SJCRH30 (cell line): ENCODE results near the gene PA2G4. TPM values are rescaled to one million over a fixed set of nuclear protein-coding genes. Genes with fewer than 3 reads are reported as not detected.
A peak's percentile ranks its signal among the peaks of the same experiment; 100 is the strongest.
"Not testable (repeated sequence)": the region's sequence is repeated elsewhere in the genome, so short reads cannot be mapped to it uniquely, and the experiment has no call there.

Experiments used
- DNase-seq, 2 experiments: peaks; one replicate each; pipeline ENCODE4 v3.0.0-alpha.2; 2015 to 2020
- H3K27ac ChIP-seq: fragments of 250-450 bp; sonication (Bioruptor Pico); 2 replicates; pipeline ENCODE4 v1.5.1; 2020; ENCODE audit warnings: mild to moderate bottlenecking, moderate library complexity
- H3K27me3 ChIP-seq: fragments of 250-450 bp; sonication (Bioruptor Pico); 2 replicates; pipeline ENCODE4 v1.5.1; 2020; ENCODE audit warnings: mild to moderate bottlenecking, moderate library complexity
- H3K36me3 ChIP-seq: fragments of 250-450 bp; sonication (Bioruptor Pico); 2 replicates; pipeline ENCODE4 v1.5.1; 2020; ENCODE audit warnings: mild to moderate bottlenecking, moderate library complexity
- H3K4me1 ChIP-seq: fragments of 250-450 bp; sonication (Bioruptor Pico); 2 replicates; pipeline ENCODE4 v1.5.1; 2020; ENCODE audit warnings: mild to moderate bottlenecking, moderate library complexity
- H3K4me3 ChIP-seq: fragments of 250-450 bp; sonication (Bioruptor Pico); 2 replicates; pipeline ENCODE4 v1.5.1; 2020; ENCODE audit warnings: mild to moderate bottlenecking, moderate library complexity
- H3K9me3 ChIP-seq: fragments of 250-450 bp; sonication (Bioruptor Pico); replicated peaks from 2 replicates; pipeline ENCODE4 v1.5.1; 2020; ENCODE audit warnings: mild to moderate bottlenecking, moderate library complexity
- total RNA-seq: library from RNA; depleted of rRNA; stranded (reverse); fragments of >200 nt; shearing (Covaris generic); gene quantifications from 2 replicates; pipeline ENCODE4 v1.2.3, GENCODE V29; 2014

The PA2G4 gene
- total RNA-seq, 1 experiment from 2014 or later: 342 TPM

GRCh38 chr12:56110571-56110970 is 6.2 kb downstream of the PA2G4 start:
- Histone ChIP-seq H3K27me3 (no peaks in the 10 kb centered on the region), H3K4me1 (peaks cover 11% of the 10 kb centered on the region; the same call in 1 of the 2 replicates), H3K4me3 (no peak overlapping the region), H3K27ac (no peak overlapping the region), H3K36me3 (peaks cover 75% of the 10 kb centered on the region), H3K9me3 (no peaks in the 10 kb centered on the region)
- DNase-seq: no peak

GRCh38 chr12:56114084-56114483 is 9.7 kb downstream of the PA2G4 start:
- no peaks in the 10 kb centered on the region for H3K9me3 ChIP-seq
- H3K36me3 ChIP-seq: peaks cover 56% of the 10 kb centered on the region
- H3K27ac ChIP-seq: no peak overlapping the region
- H3K27me3 ChIP-seq: no peaks in the 10 kb centered on the region; the same call in 1 of the 2 replicates
- H3K4me3 ChIP-seq: no peak overlapping the region
- no peak for DNase-seq
- peaks cover 8% of the 10 kb centered on the region for H3K4me1 ChIP-seq

GRCh38 chr12:56115329-56115728 is 11.0 kb downstream of the PA2G4 start:
- Histone ChIP-seq H3K27me3 (no peaks in the 10 kb centered on the region; the same call in 1 of the 2 replicates), H3K9me3 (no peaks in the 10 kb centered on the region), H3K36me3 (peaks cover 43% of the 10 kb centered on the region), H3K27ac (peak overlapping the region; percentile 93), H3K4me1 (peaks cover 20% of the 10 kb centered on the region), H3K4me3 (peak overlapping the region; percentile 73)
- DNase-seq: peak; percentile 56 to 64

- Histone ChIP-seq H3K4me3 (peak within 1 kb of the TSS; percentile 73), H3K27me3 (no peaks in the 10 kb centered on the region; the same call in 1 of the 2 replicates), H3K4me1 (peaks cover 21% of the 10 kb centered on the region), H3K27ac (peak within 1 kb of the TSS; percentile 93), H3K36me3 (peaks cover 32% of the 10 kb centered on the region), H3K9me3 (no peaks in the 10 kb centered on the region)
- peak; percentile 92 to 97 for DNase-seq
Measured at GRCh38 chr12:56116267-56117081, 12.1 kb downstream of the PA2G4 start, which contains the start of gene RPL41. TSS of gene RPL41 (plus strand) at chr12:56116633.

GRCh38 chr12:56117082-56117706 is 12.8 kb downstream of the PA2G4 start:
- DNase-seq, H3K27me3 ChIP-seq, H3K9me3 ChIP-seq: not testable (repeated sequence)
- Histone ChIP-seq H3K4me1 (peaks cover 21% of the 10 kb centered on the region), H3K27ac (peak overlapping the region; percentile 93), H3K4me3 (peak overlapping the region; percentile 73), H3K36me3 (peaks cover 25% of the 10 kb centered on the region)

- Histone ChIP-seq H3K36me3 (peaks cover 19% of the 10 kb centered on the region), H3K27me3 (no peaks in the 10 kb centered on the region; the same call in 1 of the 2 replicates), H3K9me3 (no peaks in the 10 kb centered on the region), H3K27ac (peak within 1 kb of the TSS; percentile 93), H3K4me3 (peak within 1 kb of the TSS; percentile 73), H3K4me1 (peaks cover 21% of the 10 kb centered on the region)
- DNase-seq: peak; percentile 99
Measured at GRCh38 chr12:56117778-56118687, 13.7 kb downstream of the PA2G4 start, which contains the start of gene ZC3H10. TSS of gene ZC3H10 (plus strand) at chr12:56118266. CDS start at chr12:56120563, 2,297 bp downstream.

GRCh38 chr12:56118688-56119357 is 14.5 kb downstream of the PA2G4 start:
- Histone ChIP-seq H3K27me3 (no peaks in the 10 kb centered on the region; the same call in 1 of the 2 replicates), H3K36me3 (peaks cover 13% of the 10 kb centered on the region), H3K9me3 (no peaks in the 10 kb centered on the region), H3K4me1 (peaks cover 21% of the 10 kb centered on the region), H3K4me3 (peak overlapping the region; percentile 73), H3K27ac (peak overlapping the region; percentile 20; the same call in 1 of the 2 replicates)
- DNase-seq: no peak

GRCh38 chr12:56119361-56119796 is 15.0 kb downstream of the PA2G4 start:
- H3K27ac ChIP-seq: peak overlapping the region; percentile 4; the same call in 1 of the 2 replicates
- H3K9me3 ChIP-seq: no peaks in the 10 kb centered on the region
- no peak overlapping the region for H3K4me3 ChIP-seq
- H3K4me1 ChIP-seq: peaks cover 21% of the 10 kb centered on the region
- no peaks in the 10 kb centered on the region; the same call in 1 of the 2 replicates for H3K27me3 ChIP-seq
- DNase-seq: peak; percentile 92 to 94
- H3K36me3 ChIP-seq: peaks cover 13% of the 10 kb centered on the region

GRCh38 chr12:56120158-56120846 is 15.9 kb downstream of the PA2G4 start:
- H3K9me3 ChIP-seq: no peaks in the 10 kb centered on the region
- H3K36me3 ChIP-seq: peaks cover 13% of the 10 kb centered on the region
- H3K4me3 ChIP-seq: no peak overlapping the region
- H3K27me3 ChIP-seq: no peaks in the 10 kb centered on the region; the same call in 1 of the 2 replicates
- H3K4me1 ChIP-seq: peaks cover 19% of the 10 kb centered on the region
- peak overlapping the region; percentile 4; the same call in 1 of the 2 replicates for H3K27ac ChIP-seq
- DNase-seq: peak in 1 of 2 experiments; percentile 35

GRCh38 chr12:56121204-56121870 is 17.0 kb downstream of the PA2G4 start:
- no peak overlapping the region for H3K27ac ChIP-seq
- no peaks in the 10 kb centered on the region; the same call in 1 of the 2 replicates for H3K27me3 ChIP-seq
- no peak for DNase-seq
- H3K4me1 ChIP-seq: peaks cover 18% of the 10 kb centered on the region
- no peaks in the 10 kb centered on the region for H3K9me3 ChIP-seq
- peaks cover 13% of the 10 kb centered on the region for H3K36me3 ChIP-seq
- H3K4me3 ChIP-seq: no peak overlapping the region

GRCh38 chr12:56122637-56123036 is 18.3 kb downstream of the PA2G4 start:
- H3K36me3 ChIP-seq: peaks cover 2% of the 10 kb centered on the region
- no peak overlapping the region for H3K4me3 ChIP-seq
- H3K27ac ChIP-seq: no peak overlapping the region
- H3K4me1 ChIP-seq: peaks cover 28% of the 10 kb centered on the region
- H3K27me3 ChIP-seq: no peaks in the 10 kb centered on the region
- H3K9me3 ChIP-seq: no peaks in the 10 kb centered on the region
- no peak for DNase-seq

GRCh38 chr12:56124133-56124532 is 19.8 kb downstream of the PA2G4 start:
- no peak overlapping the region for H3K27ac ChIP-seq
- H3K9me3 ChIP-seq: no peaks in the 10 kb centered on the region
- peaks cover 24% of the 10 kb centered on the region for H3K4me1 ChIP-seq
- DNase-seq: no peak
- no peaks in the 10 kb centered on the region for H3K27me3 ChIP-seq
- no peaks in the 10 kb centered on the region for H3K36me3 ChIP-seq
- H3K4me3 ChIP-seq: no peak overlapping the region
